Loucy (cell line): Measurements from ENCODE around the gene KSR1.
A peak's percentile ranks its signal among the peaks of the same experiment; 100 is the strongest.

Source experiments
- H2AFZ ChIP-seq: fragments of 200-600 bp; sonication (generic); 2 replicates; pipeline ENCODE4 v1.6.0; 2016; ENCODE audit warnings: antibody characterized with exemption, mild to moderate bottlenecking, low read length, moderate library complexity
- H3F3A ChIP-seq: fragments of 200-600 bp; 2 replicates; pipeline ENCODE4 v1.6.0; 2016; ENCODE audit warnings: antibody characterized with exemption, low read depth, mild to moderate bottlenecking
- H3K27me3 ChIP-seq: fragments of 200-600 bp; sonication (generic); 2 replicates; pipeline ENCODE4 v1.6.1; 2014; ENCODE audit warnings: low read length, mild to moderate bottlenecking; ENCODE audit not compliant: insufficient read depth, poor library complexity, severe bottlenecking
- H3K36me3 ChIP-seq: fragments of 200-600 bp; sonication (generic); 2 replicates; pipeline ENCODE4 v1.6.1; 2016; ENCODE audit warnings: low read length; ENCODE audit not compliant: insufficient read depth
- H3K4me1 ChIP-seq: fragments of 200-600 bp; sonication (generic); 2 replicates; pipeline ENCODE4 v1.5.1; 2014; ENCODE audit warnings: low read length, mild to moderate bottlenecking; ENCODE audit not compliant: insufficient read depth, poor library complexity, severe bottlenecking
- H3K4me2 ChIP-seq: fragments of 200-600 bp; sonication (generic); 2 replicates; pipeline ENCODE4 v1.6.0; 2014; ENCODE audit warnings: antibody characterized with exemption, low read length, low read depth, mild to moderate bottlenecking; ENCODE audit not compliant: poor library complexity, severe bottlenecking
- H3K4me3 ChIP-seq: fragments of 200-600 bp; sonication (generic); 2 replicates; pipeline ENCODE4 v1.5.1; 2014; ENCODE audit warnings: low read length, mild to moderate bottlenecking, mixed read lengths; ENCODE audit not compliant: poor library complexity, severe bottlenecking
- H3K79me2 ChIP-seq: fragments of 200-600 bp; sonication (generic); 2 replicates; pipeline ENCODE4 v1.6.1; 2014; ENCODE audit warnings: low read length; ENCODE audit not compliant: insufficient read depth
- H3K9ac ChIP-seq: fragments of 200-600 bp; sonication (generic); 2 replicates; pipeline ENCODE4 v1.6.0; 2014; ENCODE audit warnings: mild to moderate bottlenecking, low read depth, low read length, moderate library complexity; ENCODE audit not compliant: poor library complexity, severe bottlenecking
- H3K9me2 ChIP-seq: fragments of 200-600 bp; sonication (generic); replicated peaks from 2 replicates; pipeline ENCODE4 v1.6.1; 2016; ENCODE audit warnings: low read depth, low read length, mixed read lengths
- H3K9me3 ChIP-seq: fragments of 200-600 bp; sonication (generic); 2 replicates; pipeline ENCODE4 v1.6.1; 2014; ENCODE audit warnings: mild to moderate bottlenecking, antibody characterized with exemption, low read length, low read depth; ENCODE audit not compliant: insufficient read depth
- H4K20me1 ChIP-seq: fragments of 200-600 bp; sonication (generic); 2 replicates; pipeline ENCODE4 v1.6.0; 2014; ENCODE audit warnings: antibody characterized with exemption, low read length, mild to moderate bottlenecking; ENCODE audit not compliant: insufficient read depth, poor library complexity, severe bottlenecking
- EZH2phosphoT487 ChIP-seq: fragments of 200-600 bp; IDR thresholded peaks from 2 replicates; pipeline ENCODE4 v1.6.1; 2018; ENCODE audit warnings: antibody characterized with exemption, mild to moderate bottlenecking, moderate library complexity, borderline replicate concordance
- TF ChIP-seq, protein P1 (sequence below): fragments of 200-600 bp; sonication (generic); conservative IDR thresholded peaks from 2 replicates; pipeline ENCODE4 v1.5.1; 2014; ENCODE audit warnings: mild to moderate bottlenecking, antibody characterized with exemption, low read length

The KSR1 gene

DNA sequence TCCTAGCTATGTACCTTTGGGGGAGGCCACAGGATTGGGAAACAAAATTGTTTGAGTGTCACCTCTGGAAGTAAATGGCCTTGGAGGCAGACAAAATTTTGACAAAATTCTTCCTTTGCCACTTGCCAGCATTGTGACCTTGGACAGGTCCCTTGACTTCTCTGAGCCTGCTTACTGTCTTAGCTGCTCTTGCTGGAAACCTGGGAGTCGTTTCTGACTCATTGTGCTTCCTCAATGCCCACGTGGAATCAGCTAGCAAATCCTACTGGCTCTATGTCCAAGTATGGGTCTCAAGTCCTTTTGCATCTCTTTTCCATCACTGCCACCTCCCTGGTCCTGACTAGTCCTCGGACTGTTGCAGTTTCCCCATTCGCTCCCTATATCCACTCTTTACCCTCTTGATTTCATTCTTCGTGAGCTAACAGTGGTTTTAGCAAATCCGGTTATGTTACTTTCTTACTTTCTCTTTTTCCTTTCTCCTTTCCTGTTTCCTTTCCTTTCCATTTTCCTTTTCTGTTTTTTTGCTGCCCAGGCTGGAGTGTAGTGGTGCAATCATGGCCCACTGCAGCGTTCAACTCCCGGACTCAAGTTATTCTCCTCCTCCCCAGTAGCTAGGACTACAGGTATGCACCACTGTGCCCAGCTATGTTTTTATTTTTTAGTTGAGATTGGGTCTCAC lies 106.7 kb downstream of the KSR1 start:
- peaks cover 4% of the 10 kb centered on the region; the same call in 1 of the 2 replicates for H3K9me3 ChIP-seq
- TF ChIP-seq EZH2phosphoT487: no peak
- TF ChIP-seq, protein P1, sequence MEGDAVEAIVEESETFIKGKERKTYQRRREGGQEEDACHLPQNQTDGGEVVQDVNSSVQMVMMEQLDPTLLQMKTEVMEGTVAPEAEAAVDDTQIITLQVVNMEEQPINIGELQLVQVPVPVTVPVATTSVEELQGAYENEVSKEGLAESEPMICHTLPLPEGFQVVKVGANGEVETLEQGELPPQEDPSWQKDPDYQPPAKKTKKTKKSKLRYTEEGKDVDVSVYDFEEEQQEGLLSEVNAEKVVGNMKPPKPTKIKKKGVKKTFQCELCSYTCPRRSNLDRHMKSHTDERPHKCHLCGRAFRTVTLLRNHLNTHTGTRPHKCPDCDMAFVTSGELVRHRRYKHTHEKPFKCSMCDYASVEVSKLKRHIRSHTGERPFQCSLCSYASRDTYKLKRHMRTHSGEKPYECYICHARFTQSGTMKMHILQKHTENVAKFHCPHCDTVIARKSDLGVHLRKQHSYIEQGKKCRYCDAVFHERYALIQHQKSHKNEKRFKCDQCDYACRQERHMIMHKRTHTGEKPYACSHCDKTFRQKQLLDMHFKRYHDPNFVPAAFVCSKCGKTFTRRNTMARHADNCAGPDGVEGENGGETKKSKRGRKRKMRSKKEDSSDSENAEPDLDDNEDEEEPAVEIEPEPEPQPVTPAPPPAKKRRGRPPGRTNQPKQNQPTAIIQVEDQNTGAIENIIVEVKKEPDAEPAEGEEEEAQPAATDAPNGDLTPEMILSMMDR: no peak
- no peaks in the 10 kb centered on the region; the same call in 1 of the 2 replicates for H3K79me2 ChIP-seq
- H3K4me3 ChIP-seq: no peak overlapping the region
- no peaks in the 10 kb centered on the region for H3K27me3 ChIP-seq
- peaks cover 3% of the 10 kb centered on the region; the same call in 1 of the 2 replicates for H3K36me3 ChIP-seq
- H3K4me2 ChIP-seq: peak overlapping the region; percentile 29
- H3K4me1 ChIP-seq: peaks cover 42% of the 10 kb centered on the region
- H3K9ac ChIP-seq: no peak overlapping the region
- H3F3A ChIP-seq: no peaks in the 10 kb centered on the region
- no peaks in the 10 kb centered on the region for H4K20me1 ChIP-seq
- no peak overlapping the region for H2AFZ ChIP-seq
- no peaks in the 10 kb centered on the region for H3K9me2 ChIP-seq

DNA sequence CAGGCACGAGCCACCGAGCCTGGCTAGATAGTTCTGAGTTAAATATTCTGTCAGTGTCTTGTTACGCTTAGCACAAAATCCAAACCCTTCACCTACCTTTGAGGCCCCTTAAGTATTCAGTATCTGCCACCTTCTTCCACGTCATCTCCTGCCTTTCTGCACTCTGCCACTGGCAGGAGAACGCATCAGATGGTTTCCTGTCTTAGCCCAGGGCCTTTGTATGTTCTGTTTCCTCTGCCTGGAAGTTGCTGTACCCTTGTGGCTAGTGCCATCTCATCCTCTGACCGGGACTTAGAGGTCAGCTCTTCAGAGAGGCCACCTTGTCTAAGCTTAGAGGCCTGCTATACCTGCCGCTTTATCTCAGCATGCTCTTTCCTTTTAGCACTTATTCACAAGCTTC lies 107.3 kb downstream of the KSR1 start:
- Histone ChIP-seq H3K79me2 (no peaks in the 10 kb centered on the region; the same call in 1 of the 2 replicates), H3K36me3 (no peaks in the 10 kb centered on the region; the same call in 1 of the 2 replicates), H3K9me2 (no peaks in the 10 kb centered on the region), H3K4me1 (peaks cover 42% of the 10 kb centered on the region), H3K4me2 (peak overlapping the region; percentile 29), H3F3A (no peaks in the 10 kb centered on the region), H3K9me3 (peaks cover 4% of the 10 kb centered on the region; the same call in 1 of the 2 replicates), H4K20me1 (no peaks in the 10 kb centered on the region), H3K9ac (no peak overlapping the region), H3K4me3 (no peak overlapping the region), H3K27me3 (no peaks in the 10 kb centered on the region), H2AFZ (no peak overlapping the region)
- no peak for TF ChIP-seq EZH2phosphoT487
- TF ChIP-seq, protein P1: no peak

DNA sequence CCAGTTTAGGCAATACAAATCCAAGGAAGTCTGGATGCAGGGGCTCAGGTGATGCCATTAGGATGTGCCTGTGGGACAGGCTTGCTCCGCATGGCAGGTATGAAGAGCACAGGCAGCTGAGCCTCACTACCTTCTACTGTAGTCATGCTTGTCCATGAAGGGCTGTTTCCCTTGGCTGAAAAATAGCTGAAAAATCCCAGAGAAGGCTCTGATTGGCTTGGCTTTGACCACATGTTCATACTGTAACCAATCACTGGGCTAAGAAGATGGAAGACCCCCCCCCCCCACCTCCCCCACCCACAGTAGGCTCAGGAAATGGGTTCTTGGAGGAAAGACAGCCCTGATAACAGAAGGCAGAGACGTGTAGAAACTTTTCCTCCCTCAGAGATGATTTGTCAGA lies 108.2 kb downstream of the KSR1 start:
- Histone ChIP-seq H2AFZ (no peak overlapping the region), H3K9me2 (no peaks in the 10 kb centered on the region), H4K20me1 (no peaks in the 10 kb centered on the region), H3K4me3 (no peak overlapping the region), H3K79me2 (no peaks in the 10 kb centered on the region; the same call in 1 of the 2 replicates), H3K4me1 (peaks cover 46% of the 10 kb centered on the region), H3K9ac (no peak overlapping the region), H3K36me3 (no peaks in the 10 kb centered on the region), H3K27me3 (no peaks in the 10 kb centered on the region), H3K9me3 (peaks cover 4% of the 10 kb centered on the region; the same call in 1 of the 2 replicates), H3K4me2 (peak overlapping the region; percentile 58), H3F3A (no peaks in the 10 kb centered on the region)
- TF ChIP-seq, protein P1: no peak
- no peak for TF ChIP-seq EZH2phosphoT487
